DND-41 (cell line): Measurements from ENCODE around the gene ZNF391.
"Not testable (repeated sequence)": the region's sequence is repeated elsewhere in the genome, so short reads cannot be mapped to it uniquely, and the experiment has no call there.

ENCODE experiments used
- ATAC-seq: fragments of 200-7000 bp; cut with Tn5 transposase; 3 replicates; pipeline ENCODE4 v1.9.1; 2021; ENCODE audit warnings: low read depth; ENCODE audit not compliant: insufficient read depth
- DNase-seq: peaks from one replicate; pipeline ENCODE4 v3.0.0-alpha.2; 2020
- H2AFZ ChIP-seq: 2 replicates; pipeline ENCODE4 v1.6.0; 2012; ENCODE audit warnings: low read depth, low read length
- H3K27ac ChIP-seq: 2 replicates; pipeline ENCODE4 v1.5.1; 2012; ENCODE audit warnings: low read length, inconsistent platforms
- H3K27me3 ChIP-seq: fragments of 200-600 bp; sonication (generic); 2 replicates; pipeline ENCODE4 v1.6.0; 2012; ENCODE audit warnings: low read length, mild to moderate bottlenecking, inconsistent platforms; ENCODE audit not compliant: insufficient read depth, poor library complexity
- H3K36me3 ChIP-seq: 2 replicates; pipeline ENCODE4 v1.5.1; 2012; ENCODE audit warnings: low read length, inconsistent platforms; ENCODE audit not compliant: insufficient read depth
- H3K4me1 ChIP-seq: 2 replicates; pipeline ENCODE4 v1.5.1; 2012; ENCODE audit warnings: mild to moderate bottlenecking, low read length; ENCODE audit not compliant: insufficient read depth
- H3K4me2 ChIP-seq: 2 replicates; pipeline ENCODE4 v1.6.0; 2012; ENCODE audit warnings: mild to moderate bottlenecking, moderate library complexity, low read length, inconsistent platforms; ENCODE audit not compliant: insufficient read depth
- H3K4me3 ChIP-seq, 2 experiments: fragments of 200-600 bp in 1 of 2; shearing (Covaris generic) in 1 of 2; 2 replicates each; pipeline ENCODE4 v1.5.1; 2012 to 2016; ENCODE audit warnings: inconsistent platforms in 2 of 2, low read length in 2 of 2, mild to moderate bottlenecking in 2 of 2, low read depth in 1 of 2, moderate library complexity in 1 of 2
- H3K79me2 ChIP-seq: 2 replicates; pipeline ENCODE4 v1.6.0; 2012; ENCODE audit warnings: low read length, inconsistent platforms; ENCODE audit not compliant: insufficient read depth
- H3K9ac ChIP-seq: 2 replicates; pipeline ENCODE4 v1.6.0; 2012; ENCODE audit warnings: low read depth, mild to moderate bottlenecking, inconsistent platforms, low read length, moderate library complexity
- H3K9me3 ChIP-seq: 2 replicates; pipeline ENCODE4 v1.5.1; 2012; ENCODE audit warnings: low read length, moderate library complexity, mild to moderate bottlenecking, inconsistent platforms; ENCODE audit not compliant: insufficient read depth, severe bottlenecking
- H4K20me1 ChIP-seq: 2 replicates; pipeline ENCODE4 v1.6.0; 2012; ENCODE audit warnings: low read length; ENCODE audit not compliant: insufficient read depth
- EZH2 ChIP-seq: IDR thresholded peaks from 3 replicates; pipeline ENCODE4 v1.6.1; 2012; ENCODE audit warnings: borderline replicate concordance, low read depth, mild to moderate bottlenecking, moderate library complexity, low read length, inconsistent platforms; ENCODE audit not compliant: severe bottlenecking
- TF ChIP-seq, protein P1 (sequence below): IDR thresholded peaks from 2 replicates; pipeline ENCODE4 v1.5.1; 2012; ENCODE audit warnings: borderline replicate concordance, low read length, moderate library complexity, mild to moderate bottlenecking; ENCODE audit not compliant: poor library complexity, severe bottlenecking; ENCODE audit errors: extremely low read depth

ZNF391 gene

GRCh38 chr6:27422651-27423332, 34.2 kb downstream of the ZNF391 start:
- 0 out of 2 replicates have a peak, but pooled peaks cover 7% of the 10 kb centered on the region for H3K4me1 ChIP-seq
- H3K9me3 ChIP-seq, result no peaks in the 10 kb centered on the region
- no peak overlapping the region for H3K27ac ChIP-seq
- no peak overlapping the region for H3K4me2 ChIP-seq
- no peak overlapping the region for H2AFZ ChIP-seq
- no peak for ATAC-seq
- no peak for DNase-seq
- no peak overlapping the region for H3K9ac ChIP-seq
- TF ChIP-seq, protein P1, sequence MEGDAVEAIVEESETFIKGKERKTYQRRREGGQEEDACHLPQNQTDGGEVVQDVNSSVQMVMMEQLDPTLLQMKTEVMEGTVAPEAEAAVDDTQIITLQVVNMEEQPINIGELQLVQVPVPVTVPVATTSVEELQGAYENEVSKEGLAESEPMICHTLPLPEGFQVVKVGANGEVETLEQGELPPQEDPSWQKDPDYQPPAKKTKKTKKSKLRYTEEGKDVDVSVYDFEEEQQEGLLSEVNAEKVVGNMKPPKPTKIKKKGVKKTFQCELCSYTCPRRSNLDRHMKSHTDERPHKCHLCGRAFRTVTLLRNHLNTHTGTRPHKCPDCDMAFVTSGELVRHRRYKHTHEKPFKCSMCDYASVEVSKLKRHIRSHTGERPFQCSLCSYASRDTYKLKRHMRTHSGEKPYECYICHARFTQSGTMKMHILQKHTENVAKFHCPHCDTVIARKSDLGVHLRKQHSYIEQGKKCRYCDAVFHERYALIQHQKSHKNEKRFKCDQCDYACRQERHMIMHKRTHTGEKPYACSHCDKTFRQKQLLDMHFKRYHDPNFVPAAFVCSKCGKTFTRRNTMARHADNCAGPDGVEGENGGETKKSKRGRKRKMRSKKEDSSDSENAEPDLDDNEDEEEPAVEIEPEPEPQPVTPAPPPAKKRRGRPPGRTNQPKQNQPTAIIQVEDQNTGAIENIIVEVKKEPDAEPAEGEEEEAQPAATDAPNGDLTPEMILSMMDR, result no peak
- no peak for TF ChIP-seq EZH2
- H3K27me3 ChIP-seq, result no peaks in the 10 kb centered on the region
- no peaks in the 10 kb centered on the region for H4K20me1 ChIP-seq
- H3K79me2 ChIP-seq, result no peaks in the 10 kb centered on the region
- no peak overlapping the region for H3K4me3 ChIP-seq
- no peaks in the 10 kb centered on the region for H3K36me3 ChIP-seq

DNA sequence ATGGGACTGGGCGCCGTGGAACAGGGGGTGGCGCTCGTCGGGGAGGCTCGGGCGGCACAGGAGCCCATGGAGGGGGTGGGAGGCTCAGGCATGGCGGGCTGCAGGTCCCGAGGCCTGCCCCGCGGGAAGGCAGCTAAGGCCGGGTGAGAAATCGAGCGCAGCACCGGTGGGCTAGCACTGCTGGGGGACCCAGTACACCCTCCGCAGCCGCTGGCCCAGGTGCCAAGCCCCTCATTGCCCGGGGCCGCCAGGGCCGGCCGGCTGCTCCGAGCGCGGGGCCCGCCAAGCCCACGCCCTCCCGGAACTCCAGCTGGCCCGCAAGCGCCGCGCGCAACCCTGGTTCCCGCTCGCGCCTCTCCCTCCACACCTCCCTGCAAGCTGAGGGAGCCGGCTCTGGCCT, 36.3 kb downstream of the ZNF391 start:
- H3K4me1 ChIP-seq, H4K20me1 ChIP-seq, H3K79me2 ChIP-seq, ATAC-seq, H3K4me3 ChIP-seq, H3K9me3 ChIP-seq, H3K36me3 ChIP-seq, H3K27me3 ChIP-seq, H3K9ac ChIP-seq, DNase-seq, H2AFZ ChIP-seq, H3K4me2 ChIP-seq, H3K27ac ChIP-seq: not testable (repeated sequence)

- Histone ChIP-seq H3K9me3 (no peaks in the 10 kb centered on the region), H3K4me1 (0 out of 2 replicates have a peak, but pooled peaks cover 7% of the 10 kb centered on the region), H3K9ac (no peak overlapping the region), H3K79me2 (no peaks in the 10 kb centered on the region), H3K4me3 (no peak overlapping the region), H3K4me2 (no peak overlapping the region), H3K36me3 (no peaks in the 10 kb centered on the region), H3K27me3 (no peaks in the 10 kb centered on the region), H4K20me1 (no peaks in the 10 kb centered on the region), H3K27ac (no peak overlapping the region), H2AFZ (no peak overlapping the region)
- no peak for DNase-seq
- TF ChIP-seq, protein P1, result no peak
- no peak for TF ChIP-seq EZH2
- no peak for ATAC-seq
These were observed 37.6 kb downstream of the ZNF391 start for GRCh38 chr6:27426045-27426620.

- Histone ChIP-seq H3K36me3 (no peaks in the 10 kb centered on the region), H3K27ac (no peak overlapping the region), H4K20me1 (no peaks in the 10 kb centered on the region), H3K9ac (no peak overlapping the region), H2AFZ (no peak overlapping the region), H3K4me3 (no peak overlapping the region), H3K4me2 (no peak overlapping the region), H3K4me1 (0 out of 2 replicates have a peak, but pooled peaks cover 7% of the 10 kb centered on the region), H3K9me3 (no peaks in the 10 kb centered on the region), H3K79me2 (no peaks in the 10 kb centered on the region), H3K27me3 (no peaks in the 10 kb centered on the region)
- DNase-seq, result no peak
- no peak for ATAC-seq
- TF ChIP-seq, protein P1, result no peak
- no peak for TF ChIP-seq EZH2
These were observed 39.9 kb downstream of the ZNF391 start for GRCh38 chr6:27428502-27428901.
